HEK293T (cell line): Measurements from ENCODE around the gene DAD1.

Experiments
- CTCF ChIA-PET: fragments of 350-600 bp; formaldehyde crosslinking; extraction: SDS; loops from one replicate; lab custom pipeline; 2021; ENCODE audit warnings: antibody characterized with exemption, inconsistent platforms; lab: Yijun Ruan, JAX
- POLR2A ChIA-PET: fragments of 350-600 bp; formaldehyde crosslinking; extraction: SDS; loops from one replicate; lab custom pipeline; 2020; ENCODE audit warnings: antibody characterized with exemption, inconsistent platforms; lab: Yijun Ruan, JAX
- DNase-seq: peaks from one replicate; pipeline ENCODE4 v3.0.0; 2012; ENCODE audit warnings: mixed read lengths; ENCODE audit errors: extremely low spot score
- ARNT ChIP-seq: fragments of 450-650 bp; IDR thresholded peaks from 2 replicates; pipeline ENCODE4 v1.6.1; 2017; ENCODE audit warnings: mild to moderate bottlenecking
- BHLHE40 ChIP-seq: fragments of 450-650 bp; IDR thresholded peaks from 2 replicates; pipeline ENCODE4 v1.6.1; 2016; ENCODE audit warnings: mild to moderate bottlenecking, moderate library complexity, borderline replicate concordance
- CTBP1 ChIP-seq: fragments of 450-650 bp; IDR thresholded peaks from 2 replicates; pipeline ENCODE4 v1.6.1; 2016; ENCODE audit warnings: borderline replicate concordance
- ELF4 ChIP-seq: fragments of 450-650 bp; IDR thresholded peaks from 2 replicates; pipeline ENCODE4 v1.6.1; 2017; ENCODE audit warnings: antibody characterized with exemption
- FOXA1 ChIP-seq: fragments of 450-650 bp; IDR thresholded peaks from 2 replicates; pipeline ENCODE4 v1.6.1; 2016; ENCODE audit warnings: mild to moderate bottlenecking
- FOXK2 ChIP-seq: fragments of 450-650 bp; IDR thresholded peaks from 2 replicates; pipeline ENCODE4 v1.6.1; 2016; ENCODE audit warnings: mild to moderate bottlenecking
- FOXM1 ChIP-seq: fragments of 450-650 bp; IDR thresholded peaks from 2 replicates; pipeline ENCODE4 v1.6.1; 2017; ENCODE audit warnings: mild to moderate bottlenecking, borderline replicate concordance
- HDGF ChIP-seq: fragments of 450-650 bp; IDR thresholded peaks from 2 replicates; pipeline ENCODE4 v1.6.1; 2017; ENCODE audit warnings: antibody characterized with exemption, borderline replicate concordance
- L3MBTL2 ChIP-seq: fragments of 450-650 bp; conservative IDR thresholded peaks from 2 replicates; pipeline ENCODE4 v1.6.1; 2016; ENCODE audit warnings: mild to moderate bottlenecking
- LEF1 ChIP-seq: fragments of 450-650 bp; IDR thresholded peaks from 2 replicates; pipeline ENCODE4 v1.6.1; 2017; ENCODE audit warnings: mild to moderate bottlenecking, borderline replicate concordance
- NFRKB ChIP-seq: fragments of 450-650 bp; IDR thresholded peaks from 2 replicates; pipeline ENCODE4 v1.6.1; 2016; ENCODE audit warnings: mild to moderate bottlenecking, moderate library complexity
- PKNOX1 ChIP-seq: fragments of 450-650 bp; IDR thresholded peaks from 2 replicates; pipeline ENCODE4 v1.6.1; 2016
- SP1 ChIP-seq: fragments of 450-650 bp; IDR thresholded peaks from 2 replicates; pipeline ENCODE4 v1.6.1; 2017
- SUZ12 ChIP-seq: fragments of 450-650 bp; IDR thresholded peaks from 2 replicates; pipeline ENCODE4 v1.6.1; 2016; ENCODE audit warnings: mild to moderate bottlenecking
- TARDBP ChIP-seq: fragments of 450-650 bp; IDR thresholded peaks from 2 replicates; pipeline ENCODE4 v1.6.1; 2016
- ZNF384 ChIP-seq: fragments of 450-650 bp; IDR thresholded peaks from 2 replicates; pipeline ENCODE4 v1.6.1; 2016

The DAD1 gene

DNA sequence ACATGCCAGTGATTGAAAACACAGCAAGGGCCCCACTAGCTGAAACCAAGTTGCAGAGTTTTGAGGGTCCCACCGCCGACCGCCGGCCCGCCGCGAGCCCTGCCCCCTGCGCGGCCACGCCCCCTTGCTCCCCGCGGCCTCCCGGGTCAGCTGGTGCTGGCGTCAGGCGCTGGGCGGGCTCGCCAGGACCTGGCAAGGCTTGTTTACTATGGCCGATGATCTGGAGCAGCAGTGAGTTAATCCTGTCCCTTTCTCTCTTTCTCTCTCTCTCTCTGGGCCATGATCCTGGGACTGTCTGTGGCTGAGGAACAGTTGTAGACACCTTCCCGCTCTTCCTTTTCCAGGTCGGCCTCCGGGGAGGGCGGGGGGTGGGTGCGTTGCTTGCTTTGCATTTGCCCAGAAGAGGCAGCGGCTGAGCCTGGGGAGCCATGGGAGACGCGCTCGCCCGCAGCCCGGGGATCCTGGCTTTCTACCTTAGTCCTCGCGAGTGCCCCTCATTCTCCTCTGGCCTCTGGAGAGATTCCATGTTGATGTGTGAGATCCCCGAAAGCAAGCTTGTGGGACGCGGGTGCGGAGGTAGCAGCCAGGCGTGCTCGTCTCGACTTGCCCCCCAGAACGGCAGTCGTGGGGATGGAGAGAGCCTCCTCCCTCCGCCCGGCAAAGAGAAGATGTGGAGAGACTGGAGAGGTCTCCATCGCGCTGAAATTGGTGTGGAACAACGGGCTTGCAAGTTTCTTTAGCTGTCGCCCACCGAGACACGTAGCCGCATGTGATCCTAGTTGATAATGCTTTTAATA lies 9.3 kb upstream of the DAD1 start, which contains the start of gene ABHD4:
TSS of gene ABHD4 (plus strand) at position 202 of the 797 bp plus-strand sequence. CDS start at position 209, 7 bp downstream.
- no peak for TF ChIP-seq L3MBTL2
- TF ChIP-seq FOXM1: no peak
- no peak for TF ChIP-seq ELF4
- no peak for TF ChIP-seq HDGF
- no peak for TF ChIP-seq FOXK2
- no peak for TF ChIP-seq ARNT
- no peak for TF ChIP-seq BHLHE40
- no peak for TF ChIP-seq CTBP1
- TF ChIP-seq LEF1: no peak
- no peak for TF ChIP-seq TARDBP
- ChIA-PET CTCF (interaction anchor here (0.6 to 2.3 kb wide), 4 partner anchors 9 to 940 kb away, joined by 3 to 12 read pairs (median 3); partner anchors contain the start of gene DAD1), POLR2A (interaction anchor here (0.9 to 3.4 kb wide), 5 partner anchors 9 to 168 kb away, joined by 3 to 45 read pairs (median 6); partner anchors contain the start of genes DAD1 and OXA1L)
- peak; percentile 73 for DNase-seq

GRCh38 chr14:22597771-22598098 lies 8.7 kb upstream of the DAD1 start:
- ChIA-PET POLR2A (interaction anchor here (0.5 to 3.4 kb wide), 4 partner anchors 9 to 29 kb away, joined by 3 to 45 read pairs (median 6); partner anchors contain the start of gene DAD1), CTCF (interaction anchor here (2.3 kb wide), 1 partner anchor 9 kb away, joined by 12 read pairs; the partner anchor contains the start of gene DAD1)
- no peak for DNase-seq
- TF ChIP-seq ARNT: no peak
- no peak for TF ChIP-seq SP1
- no peak for TF ChIP-seq FOXM1
- TF ChIP-seq L3MBTL2: no peak
- TF ChIP-seq TARDBP: no peak
- no peak for TF ChIP-seq ELF4
- no peak for TF ChIP-seq SUZ12
- TF ChIP-seq FOXK2: no peak
- TF ChIP-seq ZNF384: no peak
- TF ChIP-seq HDGF: no peak
- TF ChIP-seq FOXA1: no peak
- TF ChIP-seq LEF1: no peak
- TF ChIP-seq PKNOX1: no peak
- no peak for TF ChIP-seq NFRKB
- TF ChIP-seq BHLHE40: no peak
- TF ChIP-seq CTBP1: no peak

- ChIA-PET POLR2A (interaction anchor here (0.5 to 3.4 kb wide), 3 partner anchors 8 to 30 kb away, joined by 3 to 45 read pairs (median 3); partner anchors contain the start of gene DAD1), CTCF (interaction anchor here (0.6 to 2.3 kb wide), 2 partner anchors 8 to 320 kb away, joined by 4 to 12 read pairs; partner anchors contain the start of gene DAD1)
- no peak for DNase-seq
- TF ChIP-seq FOXA1 (no peak), LEF1 (no peak)
These were observed 8.2 kb upstream of the DAD1 start for GRCh38 chr14:22597265-22597664.

- POLR2A ChIA-PET: interaction anchor here (3.4 kb wide), 1 partner anchor 7 kb away, joined by 45 read pairs; the partner anchor contains the start of gene DAD1
- CTCF ChIA-PET: interaction anchor here (0.6 to 0.7 kb wide), 2 partner anchors 256 to 320 kb away, joined by 4 read pairs; no protein-coding TSS in a partner anchor
- TF ChIP-seq FOXA1 (no peak), CTBP1 (no peak), SP1 (no peak), TARDBP (no peak), FOXM1 (no peak), ELF4 (no peak), FOXK2 (no peak), NFRKB (no peak), SUZ12 (no peak), L3MBTL2 (no peak), BHLHE40 (no peak), ARNT (no peak), PKNOX1 (no peak), ZNF384 (no peak), HDGF (no peak)
- no peak for DNase-seq
These were observed 7.4 kb upstream of the DAD1 start for GRCh38 chr14:22596354-22596879.

DNA sequence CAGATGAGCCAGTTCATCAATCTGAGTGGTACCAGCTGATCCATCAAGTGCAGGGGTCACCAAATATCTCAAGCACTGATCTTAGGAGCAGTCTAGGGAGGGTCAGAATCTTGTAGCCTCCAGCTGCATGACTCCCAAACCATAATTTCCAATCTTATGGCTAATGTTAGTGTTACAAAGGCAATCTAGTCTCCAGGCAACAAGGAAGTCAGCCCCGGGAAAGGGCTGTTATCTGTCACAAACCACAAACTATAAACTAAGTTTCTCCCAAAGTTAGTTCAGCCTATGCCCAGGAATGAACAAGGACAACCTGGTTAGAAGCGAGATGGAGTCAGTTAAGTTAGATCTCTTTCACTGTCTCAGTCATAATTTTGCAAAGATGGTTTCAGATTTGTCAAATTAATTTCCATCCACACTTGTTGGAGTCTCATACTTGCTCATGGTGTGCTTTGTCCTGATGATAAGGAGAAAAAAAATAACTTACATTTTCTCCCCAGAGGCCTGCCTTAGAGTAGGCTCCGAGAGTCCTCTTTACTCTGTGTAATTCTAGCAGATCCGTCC lies 5.2 kb upstream of the DAD1 start:
- DNase-seq: no peak
- TF ChIP-seq SUZ12 (no peak), FOXM1 (no peak)
- POLR2A ChIA-PET: interaction anchor here (0.7 kb wide), 1 partner anchor 413 kb away, joined by 3 read pairs; no protein-coding TSS in a partner anchor
- CTCF ChIA-PET: interaction anchor here (1.3 kb wide), 1 partner anchor 59 kb away, joined by 6 read pairs; no protein-coding TSS in a partner anchor

DNA sequence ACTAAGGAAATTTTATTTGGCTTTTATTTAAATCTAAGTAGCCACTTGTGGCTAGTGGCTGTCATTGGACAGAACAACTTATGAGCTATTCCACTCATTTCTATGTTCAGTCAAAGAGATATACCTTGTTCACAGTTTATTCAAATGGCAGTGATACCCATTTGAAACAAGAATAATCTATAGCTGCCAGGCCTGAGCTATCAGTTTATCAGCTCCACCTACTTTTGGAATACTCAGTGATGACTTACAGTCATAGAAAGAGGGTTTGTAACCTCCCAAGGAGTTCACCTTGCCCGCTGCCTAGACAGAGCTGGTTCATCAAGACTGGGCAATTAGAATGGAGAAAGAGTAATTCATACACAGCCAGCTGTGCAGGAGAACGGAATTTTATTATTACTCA lies 4.6 kb upstream of the DAD1 start:
- no peak for TF ChIP-seq LEF1
- no peak for TF ChIP-seq ELF4
- no peak for TF ChIP-seq NFRKB
- no peak for TF ChIP-seq CTBP1
- TF ChIP-seq SP1: no peak
- no peak for TF ChIP-seq ARNT
- no peak for TF ChIP-seq SUZ12
- TF ChIP-seq FOXK2: no peak
- no peak for TF ChIP-seq BHLHE40
- no peak for TF ChIP-seq PKNOX1
- TF ChIP-seq ZNF384: no peak
- no peak for TF ChIP-seq FOXA1
- TF ChIP-seq L3MBTL2: no peak
- no peak for TF ChIP-seq TARDBP
- no peak for TF ChIP-seq FOXM1
- TF ChIP-seq HDGF: no peak
- POLR2A ChIA-PET: interaction anchor here (0.7 kb wide), 1 partner anchor 413 kb away, joined by 3 read pairs; no protein-coding TSS in a partner anchor
- CTCF ChIA-PET: interaction anchor here (1.3 kb wide), 1 partner anchor 60 kb away, joined by 6 read pairs; no protein-coding TSS in a partner anchor

More for the DNA sequence above, 4.6 kb upstream of the DAD1 start:
- DNase-seq: no peak
